H54 (cell line): ENCODE data around the gene GOLGA2.
"Not testable (repeated sequence)": the region's sequence is repeated elsewhere in the genome, so short reads cannot be mapped to it uniquely, and the experiment has no call there.

ENCODE experiments used
- DNase-seq: peaks from one replicate; pipeline ENCODE4 v3.0.0; 2011; ENCODE audit warnings: low spot score, mixed read lengths; ENCODE audit not compliant: insufficient read length
- FAIRE-seq: peaks from 3 replicates; lab custom pipeline; 2011; peaks lifted over from hg19 to GRCh38; lab: Jason Lieb, UNC
- POLR2A ChIP-seq: IDR thresholded peaks from 2 replicates; pipeline ENCODE4 v1.6.1; 2011; ENCODE audit warnings: low read depth, mild to moderate bottlenecking, low read length

GOLGA2 gene

GRCh38 chr9:128244837-128245231 lies 31.0 kb downstream of the GOLGA2 start:
- DNase-seq = no peak
- TF ChIP-seq POLR2A = no peak
- FAIRE-seq = no peak

DNA sequence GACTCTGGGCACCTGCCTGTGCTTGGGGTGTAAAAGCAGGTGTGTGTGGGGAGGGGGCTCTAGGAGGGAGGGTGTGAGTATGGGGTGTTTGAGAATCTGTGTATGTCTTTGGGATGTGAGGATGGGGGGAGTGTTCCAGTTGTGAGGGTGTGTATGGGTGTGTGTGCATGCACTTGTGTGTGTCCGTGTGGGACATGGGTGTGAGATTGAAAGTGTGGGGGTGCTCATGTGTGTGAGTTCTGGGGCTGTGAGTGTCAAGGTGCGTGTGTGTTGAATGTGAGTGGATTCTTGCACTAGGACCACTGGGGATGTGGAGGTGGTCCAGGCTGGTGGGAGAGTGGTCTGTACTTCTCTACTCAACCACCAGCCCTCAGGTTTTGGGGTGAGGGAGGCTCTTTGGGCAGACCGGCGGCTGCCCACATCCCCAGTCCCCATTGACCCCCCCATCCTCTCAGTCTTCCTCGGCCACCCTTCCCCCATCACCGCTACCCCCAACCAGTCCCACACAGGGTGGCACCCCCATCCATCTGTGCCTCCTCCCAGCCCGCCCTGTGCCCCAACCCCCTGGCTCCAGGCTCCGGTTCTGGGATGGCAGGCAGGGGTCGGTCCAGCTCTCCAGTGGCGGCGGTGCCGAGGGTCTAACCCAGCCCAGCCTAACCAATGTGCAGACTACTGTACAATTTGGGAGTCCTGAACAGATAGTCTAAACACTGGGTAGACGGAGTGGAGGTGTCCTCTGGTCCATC lies 31.5 kb downstream of the GOLGA2 start:
- FAIRE-seq = no peak
- no peak for DNase-seq
- no peak for TF ChIP-seq POLR2A

DNA sequence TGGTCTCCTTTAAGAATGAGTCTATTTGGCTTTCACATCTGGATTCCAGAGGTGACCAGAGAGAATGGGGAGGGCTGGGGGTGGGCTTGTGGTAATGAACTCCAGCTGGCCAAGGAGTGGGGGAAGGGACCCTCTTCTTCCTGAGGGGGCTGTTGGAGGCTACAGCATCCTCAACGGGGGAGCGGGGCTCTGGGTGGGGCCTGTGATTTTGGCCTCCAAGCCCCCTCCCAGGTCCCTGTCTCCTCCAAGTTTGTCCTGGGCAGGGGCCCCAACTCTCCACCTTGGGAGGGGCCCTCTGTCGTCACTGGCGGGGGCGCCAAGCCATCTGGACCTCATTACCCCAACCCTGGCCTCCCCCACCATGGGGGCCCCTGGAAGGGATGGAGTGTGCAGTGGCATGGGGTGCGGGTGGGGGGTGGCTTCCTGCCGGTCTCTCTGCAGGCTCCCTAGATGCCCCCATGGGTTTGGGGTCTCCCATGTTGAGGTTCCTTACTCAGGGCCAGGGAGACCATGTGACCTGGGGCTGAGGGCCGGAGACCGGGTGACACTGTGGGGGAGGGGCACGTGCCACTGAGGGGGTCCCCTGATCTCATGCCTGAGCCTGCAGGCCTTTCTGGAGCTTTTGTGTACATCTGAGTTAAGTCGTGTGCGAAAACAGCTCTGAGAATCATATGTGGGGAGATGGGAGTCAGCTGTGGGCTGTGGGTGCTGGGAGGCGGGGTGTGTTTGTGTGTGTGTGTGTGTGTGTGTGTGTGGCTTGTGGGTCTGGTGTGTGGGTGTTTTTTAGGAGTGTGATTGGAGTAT lies 32.4 kb downstream of the GOLGA2 start:
- no peak for DNase-seq
- FAIRE-seq = no peak
- no peak for TF ChIP-seq POLR2A

- no peak for TF ChIP-seq POLR2A
- DNase-seq = no peak
These were observed 33.0 kb downstream of the GOLGA2 start for GRCh38 chr9:128242828-128243214.

GRCh38 chr9:128242124-128242523 lies 33.7 kb downstream of the GOLGA2 start:
- DNase-seq = no peak

More at GRCh38 chr9:128242828-128243214, 33.0 kb downstream of the GOLGA2 start:
- FAIRE-seq = no peak

GRCh38 chr9:128233817-128234406 lies 41.9 kb downstream of the GOLGA2 start:
- no peak for DNase-seq
- TF ChIP-seq POLR2A = no peak
- no peak for FAIRE-seq

More at GRCh38 chr9:128242124-128242523, 33.7 kb downstream of the GOLGA2 start:
- FAIRE-seq = no peak
- no peak for TF ChIP-seq POLR2A

DNA sequence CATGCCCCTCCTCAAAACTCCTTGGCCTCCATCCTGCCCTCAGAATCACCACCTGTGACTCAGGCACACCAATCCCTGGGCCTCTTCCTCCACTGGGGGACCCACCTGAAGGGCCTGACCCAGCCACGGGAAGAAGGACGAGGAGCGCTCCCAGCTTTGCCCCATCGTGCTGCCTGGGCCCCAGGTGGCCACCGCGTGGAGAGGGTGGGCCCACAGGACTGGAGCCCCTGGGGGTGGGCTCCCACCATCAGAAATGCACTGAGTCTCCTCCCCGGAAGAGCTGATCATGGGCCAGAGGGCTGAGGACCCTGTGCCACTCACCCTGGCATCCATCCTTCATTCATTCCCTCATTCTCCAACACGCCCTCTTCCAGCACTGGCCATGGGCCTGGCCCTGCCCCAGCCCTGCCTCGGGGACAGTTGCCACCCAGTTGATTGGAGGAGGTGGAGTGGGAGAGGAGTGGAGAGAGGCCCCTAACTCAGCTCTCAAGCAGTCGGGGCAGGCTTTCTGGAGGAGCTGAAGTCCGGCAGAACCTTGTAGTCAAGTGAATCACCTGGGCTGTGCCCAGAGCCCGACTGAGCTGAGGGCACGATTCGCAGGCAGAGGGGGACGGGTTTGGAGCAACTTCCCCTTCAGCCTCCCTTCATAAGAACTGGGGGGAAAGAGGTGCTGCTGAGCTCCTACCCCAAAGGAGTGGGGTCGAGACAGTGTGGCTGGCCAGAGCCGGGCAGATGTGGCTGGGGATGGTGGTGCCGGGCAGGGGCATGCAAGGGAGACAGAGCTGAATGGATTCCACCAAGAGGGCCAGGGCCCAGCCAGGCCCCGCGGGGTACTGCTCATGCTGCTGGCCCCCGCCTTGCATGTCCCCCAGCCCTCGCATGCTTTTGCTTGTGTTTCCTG lies 43.0 kb downstream of the GOLGA2 start:
- DNase-seq (no peak), FAIRE-seq (no peak)
- no peak for TF ChIP-seq POLR2A

GRCh38 chr9:128231638-128232527 lies 43.9 kb downstream of the GOLGA2 start:
- DNase-seq (no peak), FAIRE-seq (no peak)
- TF ChIP-seq POLR2A = no peak

DNA sequence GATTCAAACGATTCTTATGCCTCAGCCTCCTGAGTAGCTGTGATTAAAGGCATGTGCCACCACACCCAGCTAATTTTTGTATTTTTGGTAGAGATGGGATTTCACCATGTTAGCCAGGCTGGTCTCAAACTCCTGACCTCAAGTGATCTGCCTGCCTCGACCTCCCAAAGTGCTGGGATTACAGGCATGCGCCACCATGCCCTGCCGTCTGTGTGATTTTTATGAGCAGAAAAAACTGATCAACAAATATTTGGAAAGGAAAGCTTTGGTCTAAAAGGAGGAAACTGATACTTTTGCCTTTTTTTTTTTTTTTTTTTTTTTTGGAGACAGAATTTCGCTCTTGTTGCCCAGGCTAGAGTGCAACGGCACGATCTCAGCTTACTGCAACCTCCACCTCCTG lies 44.9 kb downstream of the GOLGA2 start:
- not testable (repeated sequence) for DNase-seq, FAIRE-seq

GRCh38 chr9:128226412-128226801 lies 49.4 kb downstream of the GOLGA2 start:
- FAIRE-seq = no peak
- DNase-seq = no peak
- no peak for TF ChIP-seq POLR2A

DNA sequence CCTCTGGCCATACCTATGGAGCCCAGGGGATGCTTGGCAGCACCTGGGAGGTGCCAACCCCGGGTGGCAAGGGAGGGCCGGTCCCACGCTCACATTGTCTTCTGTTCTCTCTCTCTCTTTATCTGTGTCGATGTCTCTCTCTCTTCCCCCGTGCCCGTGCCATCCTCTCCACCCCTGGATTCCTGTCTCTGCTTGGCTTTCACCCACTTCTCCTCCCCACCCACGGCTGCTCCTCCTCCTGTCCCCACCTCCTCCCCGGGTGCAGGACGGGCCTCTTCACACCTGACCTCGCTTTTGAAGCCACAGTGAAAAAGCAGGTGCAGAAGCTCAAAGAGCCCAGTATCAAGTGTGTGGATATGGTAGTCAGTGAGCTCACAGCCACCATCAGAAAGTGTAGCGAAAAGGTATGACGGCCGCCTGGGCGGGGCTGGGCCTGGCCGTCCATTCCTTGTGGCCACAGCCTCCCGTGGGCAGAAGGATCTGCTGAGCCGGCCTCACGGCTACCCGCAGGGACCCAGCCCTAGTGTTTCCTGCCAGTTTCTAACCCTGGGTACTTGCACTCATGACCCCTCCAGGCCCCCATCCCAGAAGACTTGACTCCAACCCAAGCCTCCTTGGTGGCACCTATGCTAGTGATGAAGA lies 49.9 kb downstream of the GOLGA2 start:
- TF ChIP-seq POLR2A = no peak
- DNase-seq (no peak), FAIRE-seq (no peak)

DNA sequence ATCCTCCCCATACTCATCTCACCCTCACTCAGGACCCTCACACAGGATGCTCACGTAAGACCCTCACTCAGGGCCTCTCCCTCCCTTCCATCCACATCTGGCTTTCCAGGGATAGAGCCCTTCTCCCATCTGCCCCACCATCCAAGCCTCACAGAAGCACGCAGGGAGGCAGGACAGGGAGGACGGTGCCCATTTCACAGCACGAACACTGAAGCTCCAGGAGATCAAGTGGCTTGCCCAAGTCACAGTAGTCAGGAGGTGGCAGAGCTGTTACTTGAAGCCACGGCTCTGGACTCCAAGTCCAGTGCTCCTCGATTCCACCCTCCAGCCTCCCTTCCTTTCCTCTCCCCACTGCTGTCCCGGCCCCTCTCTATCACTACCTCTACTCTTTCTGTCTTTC lies 50.9 kb downstream of the GOLGA2 start:
- FAIRE-seq (no peak), DNase-seq (no peak)
- TF ChIP-seq POLR2A = no peak
